Left renal pelvis (tissue), 4 donors: ENCODE results near the gene KIAA0930. TPM values are rescaled to one million over a fixed set of nuclear protein-coding genes. Genes with fewer than 3 reads are reported as not detected.

Experiments used
- DNase-seq, 4 donors: peaks; one replicate each; pipeline ENCODE4 v3.0.0-alpha.2; 2013; ENCODE audit warnings: low read depth in 4 of 4, low spot score in 3 of 4
- polyA plus RNA-seq, 4 donors: library from polyadenylated mRNA; unstranded; fragments of 120-200 nt; gene quantifications; one replicate each; pipeline ENCODE4 v1.2.1, GENCODE V29; 2013; ENCODE audit not compliant: insufficient read length in 4 of 4

KIAA0930 gene
- polyA plus RNA-seq, 4 donors, result 17.4 to 25.2 (median 24.1) TPM

DNA sequence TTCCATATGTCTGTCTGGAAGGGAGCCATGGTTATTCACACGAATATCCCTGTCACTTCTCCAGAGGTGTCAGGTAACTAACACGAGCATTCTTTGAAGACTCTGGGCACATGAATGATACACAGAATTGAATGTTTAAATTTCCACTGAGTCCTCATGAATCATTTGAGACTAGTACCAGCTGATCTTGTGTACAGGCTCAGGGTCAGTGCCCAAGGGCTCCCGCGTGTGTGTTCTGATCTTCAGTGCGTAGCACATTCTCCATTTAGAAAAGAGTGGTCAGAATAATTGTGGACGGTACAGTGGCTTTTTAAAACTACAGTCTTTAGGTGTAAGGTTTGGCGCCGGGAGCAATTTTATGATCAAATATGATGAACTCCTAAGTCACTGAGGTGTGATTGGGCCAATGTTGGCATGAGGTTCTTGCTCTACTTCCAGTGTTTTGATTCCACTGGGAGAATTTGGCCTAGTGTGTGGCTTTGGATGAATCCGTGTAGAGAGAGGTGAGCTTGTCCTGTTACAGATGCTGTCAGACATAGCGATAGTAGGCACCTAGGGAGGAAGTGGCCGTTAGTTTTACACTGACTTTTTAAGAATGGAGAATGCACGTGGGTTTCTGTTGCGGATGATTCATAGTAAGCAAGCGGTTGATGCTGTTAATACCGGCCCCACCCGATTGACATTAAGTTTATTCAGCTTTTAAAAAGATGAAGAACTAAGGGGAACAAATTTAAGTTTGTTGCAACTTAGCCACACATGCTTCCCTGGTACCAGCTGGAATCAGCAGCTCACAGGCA, 54.8 kb downstream of the KIAA0930 start:
- no peak for DNase-seq

DNA sequence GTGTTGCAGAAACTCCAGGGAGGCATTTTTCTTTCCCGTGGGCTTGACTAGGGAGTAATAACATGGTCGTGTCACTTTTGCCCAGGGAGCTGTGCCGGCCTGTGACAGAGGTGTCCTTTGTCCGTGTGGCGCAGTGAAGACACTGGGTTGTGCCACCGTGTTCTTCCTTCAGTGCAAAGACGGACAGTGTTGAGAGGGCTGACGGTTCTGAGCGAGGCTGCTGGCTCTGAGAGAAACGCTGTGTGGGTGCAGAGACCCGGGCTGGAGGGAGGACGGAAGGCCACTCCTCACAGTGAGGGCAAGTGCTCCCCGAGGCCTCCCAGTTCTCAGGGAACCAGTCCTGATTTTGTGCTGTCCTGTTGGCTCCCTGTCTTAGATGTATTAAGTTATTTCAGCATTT, 56.7 kb downstream of the KIAA0930 start:
- no peak for DNase-seq

DNA sequence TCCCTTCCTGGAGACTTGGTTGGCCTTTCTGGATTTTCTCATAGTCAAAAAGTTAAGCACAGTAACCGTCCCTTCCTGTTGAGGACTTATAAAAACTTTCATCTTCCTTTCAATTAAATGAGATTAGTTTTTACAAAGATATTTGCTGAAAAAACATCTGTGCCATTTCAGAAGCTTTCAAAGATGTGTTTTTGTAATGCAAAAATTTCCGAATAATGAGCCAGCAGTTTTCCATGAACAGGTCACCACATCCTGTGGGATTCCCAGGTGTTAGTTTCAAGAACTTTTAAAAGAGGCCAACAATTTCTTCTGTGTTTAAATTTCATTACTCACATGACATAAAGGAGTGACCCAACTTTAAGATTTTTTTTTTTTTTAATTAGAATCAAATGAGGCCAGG, 58.9 kb downstream of the KIAA0930 start:
- DNase-seq, result no peak

DNA sequence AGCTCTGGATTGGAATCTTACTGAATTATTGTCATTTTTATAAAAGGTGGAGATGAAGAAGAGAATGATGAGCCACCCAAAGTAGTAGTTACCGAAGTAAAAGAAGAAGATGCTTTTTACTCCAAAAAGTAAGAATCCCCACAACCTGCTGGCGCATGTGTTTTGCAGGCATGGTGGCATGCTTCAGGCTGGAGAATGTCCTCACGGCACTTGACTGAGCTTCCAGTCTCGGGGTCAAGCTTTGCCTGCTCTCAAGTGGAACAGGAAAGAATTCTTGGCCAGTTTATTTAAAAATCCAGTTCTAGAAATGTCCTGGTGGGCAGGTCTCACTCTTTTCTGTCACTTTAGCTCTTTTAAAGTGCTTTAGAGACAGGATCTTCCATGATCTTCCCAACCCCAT, 59.5 kb downstream of the KIAA0930 start:
- no peak for DNase-seq

DNA sequence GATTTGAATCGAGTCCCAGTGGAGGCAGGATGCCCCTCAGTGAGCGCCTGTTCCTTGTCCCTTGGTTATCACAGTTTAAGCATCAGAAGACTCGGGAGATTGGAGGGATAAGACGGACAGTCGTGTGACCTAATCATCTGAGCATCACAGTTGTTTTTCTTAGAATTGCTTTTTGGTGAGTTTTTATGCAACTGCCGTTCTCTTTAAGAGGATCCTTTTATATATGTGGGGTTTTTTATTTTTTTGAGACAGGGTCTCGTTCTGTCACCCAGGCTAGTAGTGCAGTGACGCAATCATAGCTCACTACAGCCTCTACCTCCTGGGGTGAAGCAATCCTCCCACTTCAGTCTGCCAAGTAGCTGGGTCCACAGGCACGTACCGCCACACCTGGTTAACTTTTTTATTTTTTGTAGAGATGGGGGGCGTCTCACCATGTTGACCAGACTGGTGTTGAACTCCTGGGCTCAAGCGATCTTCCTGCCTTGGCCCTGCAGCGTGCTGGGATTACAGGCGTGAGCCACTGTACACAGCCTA, 60.5 kb downstream of the KIAA0930 start:
- no peak for DNase-seq

DNA sequence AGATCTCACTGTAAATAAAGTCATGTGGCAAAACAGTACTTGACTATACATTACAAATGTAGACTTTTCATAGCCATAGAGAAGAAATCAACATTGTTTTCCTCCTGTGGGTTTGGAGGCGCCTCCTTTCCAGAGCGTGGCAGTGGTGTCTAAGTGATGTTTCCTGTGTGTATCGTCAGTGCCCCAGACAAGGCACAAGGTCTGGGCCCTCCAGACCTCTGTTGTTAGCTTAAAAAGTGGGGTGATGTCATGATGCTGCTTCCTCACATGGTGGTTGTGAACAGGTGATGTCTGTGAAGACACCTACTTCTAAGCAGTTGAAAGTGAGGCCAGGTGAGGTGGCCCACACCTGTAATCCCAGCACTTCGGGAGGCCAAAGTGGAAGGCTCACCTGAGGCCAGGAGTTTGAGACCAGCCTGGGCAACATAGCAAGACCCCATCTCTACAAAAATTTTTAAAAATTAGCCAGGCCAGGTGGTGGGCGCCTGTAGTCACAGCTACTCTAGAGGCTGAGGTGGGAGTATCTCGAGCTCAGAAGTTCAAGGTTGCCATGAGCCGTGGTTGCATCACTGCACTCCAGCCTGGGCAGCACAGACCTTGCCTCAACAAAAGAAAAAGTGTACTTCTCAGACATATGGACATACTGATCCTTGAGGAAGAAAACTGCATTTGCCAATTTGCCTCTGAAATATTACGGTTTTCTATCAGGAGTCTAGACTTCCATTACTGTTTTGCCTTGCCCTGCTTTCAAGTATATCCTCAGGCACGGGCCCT, 61.2 kb downstream of the KIAA0930 start:
- DNase-seq, result no peak

DNA sequence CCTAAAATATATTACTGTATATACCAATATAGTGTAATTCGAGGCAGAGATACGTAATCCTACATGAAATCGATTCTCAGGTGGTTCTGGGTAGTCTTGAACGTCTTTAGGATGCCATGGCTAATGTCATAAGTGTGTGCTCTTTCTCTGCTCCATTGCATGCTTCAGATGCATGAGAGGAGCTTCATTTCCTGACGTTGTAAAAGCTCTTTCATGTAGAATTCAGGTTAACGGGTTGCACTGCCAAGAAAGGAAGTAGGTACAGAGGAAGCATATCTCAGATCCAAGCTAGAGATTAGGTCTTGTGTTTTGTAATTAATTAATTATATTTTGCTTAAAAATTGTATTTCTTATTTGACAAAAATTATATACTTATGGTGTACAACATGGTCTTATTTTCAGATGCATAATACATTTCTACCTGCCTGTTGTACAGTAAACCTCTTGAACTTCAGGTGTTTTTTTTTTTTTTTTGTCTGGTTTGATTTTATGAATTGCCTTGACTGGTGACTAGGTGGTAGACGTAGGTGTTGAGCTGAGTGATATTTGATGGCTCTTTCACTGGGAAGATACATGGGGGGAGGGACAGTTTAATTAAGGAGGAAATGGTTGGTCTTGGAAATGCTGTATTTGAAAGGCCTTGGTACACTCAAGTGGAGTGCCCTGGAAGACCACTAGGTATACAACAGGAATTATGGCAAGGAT, 67.7 kb downstream of the KIAA0930 start:
- no peak for DNase-seq

DNA sequence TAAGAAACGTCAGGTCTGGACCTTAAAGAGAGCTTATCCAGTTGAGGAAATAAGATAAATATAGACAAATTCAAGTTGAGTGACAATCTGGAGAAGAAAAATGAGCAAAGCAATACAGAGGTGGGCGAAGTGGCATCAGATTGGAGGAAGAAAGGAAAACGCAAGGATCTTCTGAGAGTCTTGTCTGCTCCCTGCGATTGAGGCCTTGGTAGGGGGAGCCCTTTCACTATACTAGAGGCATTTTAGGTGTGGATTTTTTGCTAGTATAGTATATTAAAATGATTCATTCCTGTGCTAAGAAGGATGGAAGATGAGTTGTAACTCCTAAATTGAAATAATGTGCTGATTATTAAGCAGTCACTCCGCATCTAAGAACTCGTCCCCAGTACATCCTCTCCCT, 68.9 kb downstream of the KIAA0930 start:
- no peak for DNase-seq

DNA sequence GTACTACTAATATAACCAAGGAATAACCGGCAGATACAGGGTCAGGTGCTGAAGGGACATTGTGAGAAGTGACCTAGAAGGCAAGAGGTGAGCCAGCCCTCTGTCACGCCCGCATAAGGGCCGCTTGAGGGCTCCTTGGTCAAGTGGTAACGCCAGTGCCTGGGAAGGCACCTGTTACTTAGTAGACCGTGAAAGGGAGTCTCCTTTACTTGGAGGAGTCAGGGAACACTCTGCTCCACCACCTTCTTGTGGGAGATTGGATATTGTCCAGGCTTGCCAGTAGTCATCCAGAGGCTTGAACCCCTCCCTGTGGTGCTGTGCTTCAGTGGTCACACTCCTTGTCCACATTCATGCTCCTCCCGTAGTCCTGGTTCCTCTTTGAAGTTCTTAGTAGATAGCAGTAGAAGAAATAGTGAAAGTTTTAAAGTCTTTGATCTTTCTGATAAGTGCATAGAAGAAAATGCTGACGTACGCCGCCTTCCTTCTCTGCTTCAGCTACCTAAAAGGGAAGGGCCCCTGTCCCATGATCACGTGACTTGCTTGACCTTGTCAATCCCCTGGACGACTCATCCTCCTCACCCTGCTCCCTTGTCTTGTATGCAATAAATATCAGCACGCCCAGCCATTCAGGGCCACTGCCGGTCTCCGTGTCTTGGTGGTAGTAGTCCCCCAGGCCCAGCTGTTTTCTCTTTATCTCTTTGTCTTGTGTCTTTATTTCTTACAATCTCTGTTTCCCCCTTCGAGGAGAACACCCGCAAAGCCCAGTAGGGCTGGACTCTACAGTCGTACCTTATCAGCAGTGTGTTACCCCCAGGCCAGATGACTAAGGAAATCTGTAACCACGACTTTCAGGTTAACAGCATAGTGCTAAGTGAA, 70.9 kb downstream of the KIAA0930 start:
- no peak for DNase-seq

DNA sequence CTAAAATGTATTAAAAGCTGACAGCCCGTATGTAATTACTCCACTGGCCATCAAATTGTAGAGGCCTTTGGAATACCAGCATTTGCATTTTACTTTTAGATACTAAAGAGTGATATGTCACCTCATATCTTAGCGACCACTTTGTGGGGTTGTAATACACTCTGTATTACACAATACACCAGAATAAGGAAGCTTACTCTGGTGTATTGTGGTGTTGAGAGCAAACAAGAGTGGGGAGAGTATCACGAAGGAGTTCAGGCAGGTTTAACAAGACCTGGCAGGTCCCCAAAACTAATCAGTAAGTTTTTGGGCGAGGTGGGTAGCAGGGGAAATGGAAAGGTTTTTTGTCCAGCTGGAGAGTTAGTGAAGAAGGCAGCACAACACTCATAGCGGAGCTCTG, 73.8 kb downstream of the KIAA0930 start:
- no peak for DNase-seq

DNA sequence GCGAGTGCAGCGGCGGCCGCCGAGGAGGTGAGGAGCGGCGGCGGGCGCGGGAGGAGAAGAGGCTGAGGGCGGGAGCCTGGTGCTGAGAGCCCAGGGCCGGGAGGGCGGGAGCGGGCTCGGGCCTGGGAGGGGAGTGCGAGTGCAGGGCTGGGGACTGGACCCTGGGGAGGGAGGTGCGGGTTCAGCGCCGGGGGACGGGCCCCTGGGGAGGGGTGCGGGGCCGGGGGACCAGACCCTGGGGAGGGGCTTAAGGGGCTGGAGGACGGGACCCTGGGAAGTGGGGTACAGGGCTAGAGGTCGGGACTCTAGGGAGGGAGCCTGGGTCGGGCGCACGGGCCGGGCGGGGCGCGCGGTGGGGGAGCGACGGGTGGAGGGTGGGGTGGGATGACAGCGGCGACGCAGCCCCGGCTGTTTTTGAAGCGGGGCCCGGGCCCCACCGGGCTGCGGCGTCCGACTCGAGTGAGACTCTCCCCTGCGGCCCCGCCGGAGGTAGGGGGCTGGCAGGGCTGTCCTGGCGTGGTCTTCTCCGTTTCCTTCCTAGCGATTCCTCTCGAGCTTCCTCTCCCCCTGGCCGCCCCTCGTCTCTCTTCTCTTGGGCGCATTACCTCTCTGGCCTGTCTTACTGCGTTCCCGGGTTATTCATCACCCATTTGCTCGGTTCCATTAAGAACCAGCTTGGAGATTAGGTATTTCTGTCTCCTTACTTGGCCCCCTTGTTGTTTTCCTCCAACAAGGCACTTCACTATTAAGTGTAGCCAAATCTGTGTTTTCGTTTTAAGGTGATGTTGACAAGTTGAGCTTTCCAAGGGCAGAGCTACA, 76.2 kb downstream of the KIAA0930 start:
- no peak for DNase-seq

DNA sequence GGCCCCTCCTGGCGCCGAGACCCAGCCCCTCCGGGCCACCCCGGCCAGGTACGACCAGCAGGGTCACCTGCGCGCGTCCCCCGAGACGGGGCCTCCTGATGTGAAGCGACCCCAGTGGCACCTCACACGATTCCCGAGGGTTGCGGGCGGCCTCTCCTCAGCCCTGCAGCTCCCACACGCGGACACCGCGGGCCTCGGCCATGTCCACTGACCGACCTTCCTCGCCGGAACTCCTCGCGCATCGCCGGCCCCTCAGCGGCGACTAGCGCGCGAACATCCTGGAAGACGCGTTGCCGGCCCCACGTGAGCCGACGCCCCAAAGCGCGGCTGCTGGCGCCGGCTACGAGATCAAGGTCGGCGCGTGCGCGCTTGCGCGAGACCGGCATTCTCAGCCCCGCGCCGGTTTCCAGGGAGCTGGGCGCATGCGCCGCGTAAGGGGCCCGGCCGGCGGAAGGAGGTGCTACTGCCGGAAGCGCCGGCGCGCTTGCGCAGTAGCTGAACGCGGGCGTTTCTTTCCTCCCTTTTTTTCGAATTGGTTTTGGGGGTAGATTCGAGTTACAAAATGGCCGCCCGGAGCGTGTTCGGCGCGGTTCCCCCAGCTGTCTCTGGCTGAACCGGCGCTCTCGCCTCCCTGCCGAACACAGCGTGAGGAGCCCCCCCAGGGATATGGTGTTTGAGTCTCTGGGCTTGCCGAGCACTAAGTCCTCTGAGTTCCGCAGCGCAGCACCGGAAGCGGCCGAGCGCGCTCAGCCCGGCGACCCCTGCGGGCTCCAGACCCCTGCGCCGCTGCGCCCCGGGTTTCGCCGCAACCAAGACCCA, 77.0 kb downstream of the KIAA0930 start, which contains the start of gene NUP50:
Gene NUP50 (plus strand): TSS at position 475 of the 819 bp plus-strand sequence. CDS start 4,253 bp downstream, outside the sequence.
- peak; percentile 89 to 91 (median 90) for DNase-seq

DNA sequence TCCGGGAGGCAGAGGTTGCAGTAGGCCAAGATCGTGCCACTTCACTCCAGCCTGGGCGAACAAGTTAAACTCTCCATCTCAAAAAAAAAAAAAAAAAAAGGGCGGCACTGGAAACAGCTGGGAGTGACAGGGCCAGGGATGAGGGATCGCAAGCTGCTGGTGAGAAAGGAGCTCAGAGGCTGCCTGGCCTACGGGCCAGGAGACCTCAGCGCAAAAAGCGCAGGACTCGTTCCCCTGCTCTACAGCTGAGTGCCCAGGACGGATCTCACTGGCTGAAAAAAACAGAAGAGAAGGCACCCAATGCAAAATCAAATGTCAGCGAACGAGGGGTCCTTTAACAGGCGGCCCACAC, 77.6 kb downstream of the KIAA0930 start:
- no peak for DNase-seq

DNA sequence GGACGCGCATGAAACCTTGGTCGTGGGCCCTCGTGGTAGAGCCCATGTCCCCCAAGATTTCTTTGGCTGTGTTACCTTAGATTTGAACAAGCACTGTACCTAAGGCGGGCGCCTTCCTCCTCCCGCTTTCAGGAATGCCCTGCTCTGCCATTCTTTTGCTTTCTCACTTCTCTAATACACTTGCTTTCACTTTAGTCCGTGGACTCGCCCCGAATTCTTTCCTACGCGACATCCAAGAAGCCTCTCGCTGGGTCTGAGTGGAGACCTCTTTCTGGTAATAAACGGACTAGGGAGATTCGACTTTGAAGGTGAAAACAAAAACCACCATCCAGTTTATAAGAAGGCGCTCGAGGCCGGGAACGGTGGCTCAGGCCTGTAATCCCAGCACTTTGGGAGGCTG, 78.2 kb downstream of the KIAA0930 start:
- no peak for DNase-seq

DNA sequence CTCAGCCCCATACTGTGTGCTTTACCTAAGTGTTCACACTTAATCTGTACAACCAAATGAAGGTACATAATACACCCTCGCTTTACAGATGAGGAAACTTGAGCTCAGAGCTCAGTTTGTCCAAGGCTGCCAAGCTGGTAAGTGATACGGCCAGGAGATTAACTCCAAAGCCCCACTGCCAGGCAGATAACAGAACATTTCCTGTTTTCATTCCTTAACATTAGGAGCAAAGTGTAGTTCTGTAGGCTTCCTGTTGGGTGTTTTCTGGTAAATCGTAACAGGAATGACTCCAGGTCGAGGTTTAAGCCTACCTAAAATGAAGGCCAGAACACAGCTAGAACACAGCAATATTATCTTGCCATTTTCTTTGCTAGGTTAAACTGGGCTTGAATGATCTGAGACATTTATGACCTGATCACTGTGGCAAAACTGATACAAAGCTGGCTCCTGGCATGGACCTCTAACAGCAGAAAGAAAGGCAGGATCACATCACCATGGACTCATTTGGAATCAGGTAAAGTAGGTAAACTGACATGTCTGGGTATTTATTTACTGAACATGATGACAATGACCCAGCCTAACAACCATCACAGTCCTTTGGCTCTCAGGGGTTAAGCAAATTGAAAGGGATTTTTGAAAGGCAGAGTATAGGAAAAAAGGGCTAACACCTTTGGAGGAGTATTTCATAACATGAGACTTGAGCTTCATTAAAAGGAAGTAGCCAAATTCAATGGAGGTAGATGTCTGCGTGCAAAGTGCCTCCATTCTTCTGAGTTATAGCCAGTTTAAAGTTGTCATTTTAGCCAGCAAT, 80.8 kb downstream of the KIAA0930 start:
- no peak for DNase-seq

DNA sequence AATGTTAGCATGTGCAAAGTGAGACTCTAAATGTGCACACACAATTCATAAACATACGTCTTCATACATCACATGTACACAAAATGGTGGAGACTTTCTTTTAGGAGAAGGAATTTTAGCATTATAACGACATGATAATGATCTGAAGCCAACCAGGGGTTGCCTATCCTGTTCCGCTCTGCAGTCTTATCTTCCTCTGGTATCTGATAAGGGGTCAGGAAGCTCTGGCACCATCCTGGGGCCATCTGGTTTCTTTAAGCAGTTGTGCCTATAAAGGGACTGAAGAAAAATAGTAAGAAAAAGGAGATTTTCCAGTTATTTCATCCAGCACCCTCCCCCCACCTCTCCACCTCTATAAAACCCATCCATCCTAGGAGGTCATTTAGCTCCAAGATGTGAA, 82.8 kb downstream of the KIAA0930 start:
- DNase-seq, result no peak

DNA sequence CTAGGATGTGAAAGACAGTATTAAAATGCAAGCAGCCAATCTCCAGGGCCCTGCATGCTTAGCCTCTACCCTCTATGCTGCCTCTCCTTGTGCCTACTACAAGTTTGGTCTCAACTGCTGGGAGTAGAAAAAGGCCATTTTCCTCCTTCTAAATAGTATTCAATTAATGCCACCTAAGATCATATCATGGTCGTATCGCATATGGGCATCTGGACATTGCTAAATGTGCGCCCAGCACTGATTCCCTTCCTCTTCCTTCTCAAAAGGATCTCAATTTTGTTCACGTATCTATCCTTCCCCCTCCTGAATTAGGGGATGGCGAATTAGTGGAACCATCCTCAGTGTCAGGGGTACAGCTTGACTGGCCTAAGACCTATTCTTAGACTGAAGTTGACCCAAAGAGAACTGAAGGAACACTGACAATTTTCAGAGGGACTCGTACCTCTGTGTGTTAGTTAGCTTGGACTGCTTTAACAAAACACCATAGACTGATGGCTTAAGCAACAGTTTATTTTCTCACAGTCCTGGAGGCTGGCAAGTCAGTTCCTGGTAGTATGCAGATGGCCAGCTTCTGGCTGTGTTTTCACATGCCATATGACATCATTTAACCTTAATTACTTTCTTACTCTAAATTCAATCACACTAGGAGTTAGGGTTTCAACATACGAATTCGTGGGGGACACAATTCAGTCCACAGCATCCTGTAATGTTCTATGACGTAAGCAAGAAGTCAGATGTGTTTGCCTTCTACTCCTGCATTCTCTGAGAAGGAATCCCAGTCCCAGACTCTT, 85.4 kb downstream of the KIAA0930 start:
- no peak for DNase-seq
